MCF 10A (cell line): ENCODE results near the gene NAA25. TPM values are rescaled to one million over a fixed set of nuclear protein-coding genes. Genes with fewer than 3 reads are reported as not detected.
A peak's percentile ranks its signal among the peaks of the same experiment; 100 is the strongest.

Experiments used
- BruUV-seq: library from RNA; stranded (reverse); fragments of 400-500 nt; replicated peaks from 2 replicates; lab custom pipeline; 2021; lab: Mats Ljungman, UMichigan
- CTCF ChIA-PET: fragments of 300-600 bp; sonication (Branson Sonifier 250); formaldehyde crosslinking; extraction: SDS; loops from one replicate; lab custom pipeline; 2021; ENCODE audit warnings: antibody characterized with exemption, inconsistent platforms; lab: Yijun Ruan, JAX
- POLR2A ChIA-PET: fragments of 300-600, 350-650 bp; sonication (Branson Sonifier 250); formaldehyde crosslinking; extraction: SDS; loops from one replicate; lab custom pipeline; 2020; ENCODE audit warnings: antibody characterized with exemption, inconsistent platforms; lab: Yijun Ruan, JAX
- DNase-seq: peaks from one replicate; pipeline ENCODE4 v3.0.0-alpha.2; 2018; ENCODE audit not compliant: unreplicated experiment
- H3K27ac Mint-ChIP-seq: one replicate; pipeline ENCODE4 v1.8.0; 2022; ENCODE audit warnings: mild to moderate bottlenecking, low read depth, mixed read lengths; ENCODE audit not compliant: unreplicated experiment
- H3K27me3 Mint-ChIP-seq: one replicate; pipeline ENCODE4 v1.8.0; 2022; ENCODE audit warnings: mixed read lengths; ENCODE audit not compliant: insufficient read depth, unreplicated experiment
- H3K36me3 Mint-ChIP-seq: one replicate; pipeline ENCODE4 v1.8.0; 2022; ENCODE audit warnings: mild to moderate bottlenecking, moderate library complexity, mixed read lengths; ENCODE audit not compliant: insufficient read depth, unreplicated experiment
- H3K4me1 Mint-ChIP-seq: one replicate; pipeline ENCODE4 v1.8.0; 2022; ENCODE audit warnings: mixed read lengths; ENCODE audit not compliant: insufficient read depth, unreplicated experiment
- H3K4me3 Mint-ChIP-seq: one replicate; pipeline ENCODE4 v1.8.0; 2022; ENCODE audit warnings: mild to moderate bottlenecking, moderate library complexity, mixed read lengths; ENCODE audit not compliant: unreplicated experiment
- H3K9me3 Mint-ChIP-seq: one replicate; pipeline ENCODE4 v1.8.0; 2022; ENCODE audit warnings: mixed read lengths; ENCODE audit not compliant: unreplicated experiment
- CTCF ChIP-seq: fragments of 200-600 bp; IDR thresholded peaks from one replicate; pipeline ENCODE4 v1.8.0; 2022; ENCODE audit warnings: antibody characterized with exemption, mild to moderate bottlenecking; ENCODE audit not compliant: unreplicated experiment
- intact Hi-C: fragments of 100-400 bp; cut with micrococcal nuclease; formaldehyde crosslinking; loops from 2 replicates; pipeline ENCODE4 v1.14.1; 2022
- total RNA-seq: library from RNA; stranded (reverse); gene quantifications from 2 replicates; pipeline ENCODE4 v1.2.3, GENCODE V29; 2022

The NAA25 gene
- total RNA-seq, 1 experiment from 2014 or later: 39.2 TPM

DNA sequence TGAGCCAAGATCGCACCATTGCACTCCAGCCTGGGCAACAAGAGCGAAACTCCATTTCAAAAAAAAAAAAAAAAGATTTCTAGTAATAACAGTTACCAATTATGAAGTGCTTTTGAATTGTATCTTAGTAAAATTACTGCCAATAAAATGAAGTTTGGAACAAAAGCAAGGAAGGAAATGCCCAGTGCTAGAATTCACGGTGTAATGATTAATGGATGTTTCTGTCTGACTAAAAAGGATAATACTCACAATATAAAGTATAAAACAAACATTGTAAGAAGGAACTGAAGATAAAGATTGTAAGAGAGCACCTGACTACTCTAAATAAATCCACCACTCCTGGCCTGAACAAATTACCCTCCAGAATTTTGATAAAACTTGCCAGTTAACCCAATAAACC, 99.7 kb downstream of the NAA25 start:
- BruUV-seq: no TSS peak
- intact Hi-C loops: no loop called here
- Mint-ChIP-seq H3K4me1 (peaks cover 24% of the 10 kb centered on the region), H3K27ac (no peak overlapping the region), H3K36me3 (peaks cover 8% of the 10 kb centered on the region), H3K9me3 (no peaks in the 10 kb centered on the region), H3K4me3 (no peak overlapping the region), H3K27me3 (no peaks in the 10 kb centered on the region)
- DNase-seq: no peak
- no peak for TF ChIP-seq CTCF
- ChIA-PET CTCF (no interaction called here), POLR2A (interaction anchor here (1.1 kb wide), 1 partner anchor 10 kb away, joined by 4 read pairs; no protein-coding TSS in a partner anchor)

DNA sequence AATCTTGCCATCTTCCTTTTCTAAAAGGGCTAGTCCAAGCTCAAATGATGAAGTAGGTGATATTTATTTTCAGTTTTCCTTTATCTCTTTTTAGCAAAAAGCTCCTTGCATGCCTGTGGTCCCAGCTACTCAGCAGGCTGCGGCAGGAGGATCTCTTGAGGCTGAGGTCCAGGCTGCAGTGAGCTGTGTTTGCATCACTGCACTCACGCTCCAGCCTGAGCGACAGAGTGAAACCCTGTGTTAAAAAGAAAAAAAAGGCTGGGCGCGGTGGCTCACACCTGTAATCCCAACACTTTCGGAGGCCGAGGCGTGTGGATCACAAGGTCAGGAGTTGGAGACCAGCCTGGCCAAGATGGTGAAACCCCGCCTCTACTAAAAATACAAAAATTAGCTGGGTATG, 100.6 kb downstream of the NAA25 start:
- ChIA-PET CTCF (no interaction called here), POLR2A (interaction anchor here (0.7 kb wide), 1 partner anchor 14 kb away, joined by 3 read pairs; no protein-coding TSS in a partner anchor)
- DNase-seq: no peak
- H3K27me3 Mint-ChIP-seq: no peaks in the 10 kb centered on the region
- H3K9me3 Mint-ChIP-seq: no peaks in the 10 kb centered on the region
- H3K36me3 Mint-ChIP-seq: peaks cover 6% of the 10 kb centered on the region
- H3K27ac Mint-ChIP-seq: no peak overlapping the region
- BruUV-seq: no TSS peak
- no peak overlapping the region for H3K4me3 Mint-ChIP-seq
- intact Hi-C loops: no loop called here
- peaks cover 24% of the 10 kb centered on the region for H3K4me1 Mint-ChIP-seq
- TF ChIP-seq CTCF: no peak

- peak; percentile 40 for DNase-seq
- Mint-ChIP-seq H3K4me1 (peaks cover 12% of the 10 kb centered on the region), H3K36me3 (peaks cover 6% of the 10 kb centered on the region), H3K27me3 (no peaks in the 10 kb centered on the region), H3K4me3 (no peak overlapping the region), H3K27ac (peak overlapping the region; percentile 21), H3K9me3 (no peaks in the 10 kb centered on the region)
- TF ChIP-seq CTCF: no peak
- intact Hi-C loops: no loop called here
- BruUV-seq: no TSS peak
- CTCF ChIA-PET: no interaction called here
- POLR2A ChIA-PET: interaction anchor here (0.7 to 0.8 kb wide), 4 partner anchors 13 to 391 kb away, joined by 3 read pairs; no protein-coding TSS in a partner anchor
Observed at GRCh38 chr12:112005419-112006395, 102.9 kb downstream of the NAA25 start.

- no peak overlapping the region for H3K4me3 Mint-ChIP-seq
- no TSS peak for BruUV-seq
- intact Hi-C loops: no loop called here
- CTCF ChIA-PET: interaction anchor here (0.5 to 0.9 kb wide), 5 partner anchors 8 to 1258 kb away, joined by 3 read pairs; no protein-coding TSS in a partner anchor
- DNase-seq: no peak
- H3K4me1 Mint-ChIP-seq: peaks cover 12% of the 10 kb centered on the region
- H3K27me3 Mint-ChIP-seq: no peaks in the 10 kb centered on the region
- POLR2A ChIA-PET: interaction anchor here (0.6 to 1.4 kb wide), 2 partner anchors 9 to 1900 kb away, joined by 3 to 8 read pairs; partner anchors contain the start of genes ERP29 and TMEM116
- no peak for TF ChIP-seq CTCF
- H3K27ac Mint-ChIP-seq: no peak overlapping the region
- no peaks in the 10 kb centered on the region for H3K9me3 Mint-ChIP-seq
- peaks cover 6% of the 10 kb centered on the region for H3K36me3 Mint-ChIP-seq
Observed at GRCh38 chr12:112004041-112004440, 104.5 kb downstream of the NAA25 start.
